Cerebellar nuclear complex (tissue), 1 donor: ENCODE data around the gene VPS35.
"Not testable (repeated sequence)": the region's sequence is repeated elsewhere in the genome, so short reads cannot be mapped to it uniquely, and the experiment has no call there.

Experiments used
- DNase-seq, 2 experiments: peaks; one replicate each; lab custom pipeline; 2025; lab: John Stamatoyannopoulos, UW

VPS35 gene

DNA sequence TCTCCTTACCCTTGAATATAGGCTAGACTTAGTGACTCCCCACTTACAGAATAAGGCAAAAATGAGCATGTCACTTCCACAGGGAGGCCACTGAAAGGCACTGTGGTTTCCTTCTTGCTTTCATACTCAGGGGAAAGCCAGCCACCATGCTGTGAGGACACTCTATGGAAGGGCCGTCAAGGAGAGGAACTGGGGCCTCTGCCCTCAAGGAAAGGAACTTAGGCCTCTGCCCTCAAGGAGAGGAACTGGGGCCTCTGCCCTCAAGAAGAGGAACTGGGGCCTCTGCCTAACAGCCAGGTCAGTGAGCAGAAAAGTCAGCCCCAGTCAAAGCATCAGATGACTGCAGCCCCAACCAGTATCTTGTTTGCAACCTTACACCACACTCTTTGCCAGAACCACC lies 30.1 kb downstream of the VPS35 start:
- no peak for DNase-seq

DNA sequence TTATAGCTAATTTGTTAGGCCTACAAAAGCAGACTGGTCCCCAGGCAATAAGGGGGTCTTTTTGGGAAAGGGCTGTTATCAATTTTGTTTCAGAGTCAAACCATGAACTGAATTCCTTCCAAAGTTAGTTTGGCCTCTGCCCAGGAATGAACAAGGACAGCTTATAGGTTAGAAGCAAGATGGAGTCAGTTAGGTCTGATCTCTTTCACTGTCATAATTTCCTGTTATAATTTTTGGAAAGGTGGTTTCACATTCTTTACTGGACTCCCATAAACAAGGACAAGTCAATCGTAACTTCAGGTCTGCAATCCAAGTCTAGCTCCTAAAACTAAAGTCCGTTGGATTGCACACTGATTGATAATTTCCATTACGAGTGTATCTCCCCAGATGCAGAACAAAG lies 37.7 kb downstream of the VPS35 start:
- no peak for DNase-seq

DNA sequence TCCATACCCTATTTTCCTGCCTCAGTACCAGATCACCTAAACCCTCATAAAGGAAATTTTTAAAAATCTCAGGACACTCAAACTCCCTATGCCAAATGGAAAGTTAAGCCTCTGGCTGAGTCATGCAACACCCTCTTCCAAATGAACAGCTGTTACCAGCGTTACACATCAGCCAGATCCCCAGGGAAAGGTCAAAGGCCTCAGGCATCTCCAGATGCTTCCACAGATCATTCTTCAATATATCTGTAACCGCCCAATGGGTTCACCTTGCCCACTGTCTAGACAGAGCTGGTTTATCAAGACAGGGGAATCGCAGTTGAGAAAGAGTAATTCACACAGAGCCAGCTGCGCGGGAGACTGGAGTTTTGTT lies 38.7 kb downstream of the VPS35 start:
- no peak for DNase-seq

DNA sequence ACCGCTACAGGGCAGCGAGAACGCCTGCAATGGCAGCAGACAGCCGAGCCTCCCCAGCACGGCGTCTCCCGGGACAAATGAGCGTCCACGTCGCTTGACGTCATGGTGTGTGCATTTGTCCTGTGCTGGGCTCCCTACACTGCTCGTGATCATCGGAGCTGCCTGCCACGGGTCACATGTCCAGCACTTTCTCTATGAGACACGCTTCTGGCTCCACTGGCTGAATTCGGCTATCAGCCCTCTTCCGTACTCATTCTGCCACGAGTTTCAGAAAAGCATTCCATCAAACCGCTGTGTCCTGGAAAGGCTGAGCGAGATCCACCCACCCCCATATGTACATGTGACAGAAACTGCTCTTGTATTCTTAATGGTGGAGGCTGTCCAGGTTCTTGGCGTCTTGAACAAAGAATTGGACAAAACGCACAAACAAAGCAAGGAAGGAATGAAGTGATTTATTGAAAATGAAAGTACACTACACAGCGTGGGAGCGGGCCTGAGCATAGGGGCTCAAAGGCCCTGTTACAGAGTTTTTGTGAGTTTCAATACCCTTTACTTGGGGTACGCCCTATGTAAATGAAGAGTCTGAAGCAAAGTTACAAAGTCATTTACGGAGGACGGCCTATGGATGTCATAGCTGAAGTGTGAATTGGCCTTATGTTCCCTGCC lies 39.3 kb downstream of the VPS35 start:
- DNase-seq = no peak

DNA sequence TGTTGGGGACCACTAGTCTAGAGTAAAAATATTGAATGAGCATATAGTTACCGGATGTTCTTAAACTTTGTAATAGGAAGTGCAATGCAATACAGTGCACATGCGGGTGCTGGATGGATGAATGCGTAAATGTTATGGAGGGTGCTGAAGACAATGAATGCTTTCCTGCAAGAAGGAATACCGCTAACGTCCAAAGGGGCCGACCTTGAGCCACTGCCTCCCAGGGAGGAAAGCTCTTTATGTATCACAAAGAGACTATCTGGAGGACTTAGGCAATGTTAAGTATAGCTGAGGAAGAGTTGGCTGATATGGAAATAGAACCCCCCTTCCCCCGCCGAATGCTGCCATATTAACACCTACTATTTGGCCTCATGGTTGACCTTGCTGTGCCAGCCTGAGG lies 40.3 kb downstream of the VPS35 start:
- DNase-seq = no peak

DNA sequence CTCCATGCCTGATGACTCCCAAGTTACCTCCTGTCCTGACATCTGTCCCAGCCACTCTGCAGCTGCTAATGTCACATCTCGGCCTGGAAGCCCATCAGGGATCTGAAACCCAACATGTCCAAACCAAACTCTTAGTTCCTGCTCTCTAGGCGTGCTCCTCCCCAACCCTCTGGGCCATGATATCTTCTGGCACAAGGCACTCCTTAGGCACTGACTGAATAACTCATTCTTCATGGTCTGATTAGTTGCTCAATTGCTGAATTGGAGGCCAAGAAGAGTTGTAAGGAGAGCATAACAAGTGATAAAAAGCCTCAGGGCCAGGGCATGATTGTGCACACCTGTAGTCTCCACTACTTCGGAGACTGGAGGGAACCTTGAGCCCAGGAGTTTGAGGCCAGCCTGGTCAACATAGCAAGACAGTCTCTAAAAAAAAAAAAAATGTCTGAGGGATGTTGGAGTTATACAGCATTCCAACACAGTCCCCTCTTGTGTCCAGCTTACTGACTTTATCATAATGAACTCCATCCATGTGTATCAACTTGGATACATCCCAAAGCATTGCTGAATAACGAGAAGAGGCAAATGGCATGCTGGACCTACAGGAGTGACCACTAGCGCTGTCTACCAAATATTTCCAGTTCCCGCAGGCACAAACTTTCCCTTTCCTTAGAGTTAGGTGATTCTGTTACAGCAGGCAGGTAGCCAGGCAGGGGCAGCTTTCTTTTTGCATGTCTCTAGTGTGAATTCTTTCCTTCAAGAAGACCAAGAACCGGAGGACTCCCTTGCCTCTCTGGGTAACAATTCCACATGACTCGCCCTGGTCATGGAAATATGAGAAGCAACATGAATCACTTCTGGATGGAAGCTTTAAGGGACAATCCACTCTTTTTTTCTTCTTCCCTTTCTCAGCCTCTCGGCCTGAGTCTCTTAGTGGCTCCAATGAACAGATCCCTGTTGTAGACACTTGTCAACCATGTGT lies 49.7 kb downstream of the VPS35 start:
- no peak for DNase-seq

DNA sequence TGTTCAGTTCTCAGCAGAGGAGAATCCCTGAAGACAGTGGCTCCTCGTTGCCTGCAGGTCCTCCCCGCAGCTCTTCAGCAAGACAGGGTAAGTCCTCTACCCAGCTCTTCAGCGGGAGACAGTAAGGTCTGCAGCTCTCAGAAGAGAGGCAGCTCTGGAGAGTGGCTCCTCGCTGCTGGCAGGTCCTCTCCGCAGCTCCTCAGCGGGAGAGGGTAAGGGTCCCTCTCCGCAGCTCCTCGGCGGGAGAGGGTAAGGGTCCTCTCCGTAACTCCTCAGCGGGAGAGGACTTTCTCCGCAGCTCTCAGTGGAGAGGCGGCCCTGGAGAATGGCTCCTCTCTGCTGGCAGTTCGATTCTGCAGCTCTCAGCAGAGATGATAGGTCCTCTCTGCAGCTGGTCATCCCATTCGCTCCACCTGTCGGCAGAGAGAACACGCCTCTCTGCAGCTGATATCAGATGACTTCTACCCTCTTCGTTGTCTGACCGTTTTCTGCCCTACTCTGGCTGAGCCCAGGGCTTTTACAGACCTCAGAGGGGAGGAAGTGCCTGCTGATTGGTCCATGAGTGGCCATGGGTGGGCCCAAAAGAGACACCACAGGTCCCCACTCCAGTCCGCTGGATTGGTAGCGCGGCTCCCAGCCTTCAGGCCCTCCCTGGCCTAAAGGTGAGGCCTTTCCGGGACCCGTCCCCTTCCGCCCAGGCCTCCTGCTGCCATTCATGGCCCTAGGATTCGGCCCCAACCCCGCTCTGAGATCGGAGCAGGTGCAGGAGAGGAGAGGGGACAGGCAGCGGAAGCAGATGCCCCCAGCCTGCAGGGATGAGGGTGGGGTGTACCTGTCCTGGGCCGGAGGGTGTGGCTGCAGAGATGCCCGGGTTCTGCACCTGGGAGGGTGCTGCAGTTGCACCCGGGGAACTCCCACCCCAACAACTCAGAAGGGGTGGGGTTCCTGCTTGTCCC lies 55.9 kb downstream of the VPS35 start:
- DNase-seq = no peak

DNA sequence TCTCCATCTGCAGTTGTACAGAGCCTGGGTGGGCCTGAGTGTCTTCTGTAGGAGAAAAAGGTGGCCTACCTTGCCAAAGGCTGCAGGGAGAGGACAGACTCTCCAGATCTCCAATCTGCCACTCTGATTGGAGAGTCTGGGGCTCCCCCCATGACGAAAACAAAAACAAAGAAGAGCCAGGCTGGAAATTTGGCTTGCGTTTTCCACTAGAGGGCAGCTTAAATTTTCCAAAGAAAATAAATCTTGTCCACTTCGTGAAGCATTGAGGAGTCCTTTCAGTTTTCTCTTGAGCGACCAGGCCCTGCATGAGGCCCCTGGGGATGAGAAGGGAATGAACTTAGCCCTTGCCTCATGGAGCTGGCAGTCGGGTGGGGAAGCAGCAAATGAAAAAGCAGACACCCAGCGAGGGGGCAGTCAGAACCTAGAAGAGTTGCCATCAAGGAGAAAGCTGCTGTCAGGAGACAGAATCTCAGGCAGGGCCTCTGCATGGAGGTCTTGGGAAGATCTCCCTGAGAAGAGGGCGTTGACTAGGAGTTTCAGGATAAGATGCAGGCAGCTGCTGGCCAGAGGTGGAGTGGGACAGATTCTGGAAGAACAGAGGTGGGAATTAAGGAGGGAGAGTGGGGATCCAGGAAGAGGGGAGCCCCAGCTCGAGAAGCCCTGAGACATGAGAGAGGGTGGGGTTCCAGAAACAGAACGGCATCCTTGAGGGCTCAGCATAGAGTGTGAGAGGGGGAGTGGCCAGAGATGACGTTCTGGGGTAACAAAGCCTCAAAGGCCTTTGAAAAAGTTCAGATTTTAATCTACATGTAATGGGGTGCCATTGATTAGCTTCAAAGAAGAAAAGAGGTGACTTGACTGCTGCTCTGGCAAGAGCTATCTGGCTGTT lies 59.4 kb downstream of the VPS35 start:
- no peak for DNase-seq

DNA sequence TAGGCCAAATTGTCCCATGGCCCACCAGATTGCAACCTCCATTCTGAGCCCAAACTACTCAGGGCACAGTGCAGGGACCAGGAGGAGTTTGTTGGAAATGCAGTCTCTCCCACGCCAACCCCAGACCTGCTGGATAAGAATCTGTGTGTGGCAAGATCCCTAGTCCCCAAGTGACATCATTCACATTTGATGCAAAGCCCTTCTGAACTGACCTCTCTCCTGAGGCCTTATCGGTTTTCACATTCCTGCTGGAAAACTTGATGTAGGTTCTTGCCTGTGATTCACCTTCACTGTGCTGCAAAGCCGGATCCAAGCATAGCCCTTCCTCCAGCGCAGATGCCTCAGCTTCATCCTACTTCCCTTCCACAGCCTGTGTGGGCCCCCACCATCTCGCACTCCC lies 61.2 kb downstream of the VPS35 start:
- no peak for DNase-seq

DNA sequence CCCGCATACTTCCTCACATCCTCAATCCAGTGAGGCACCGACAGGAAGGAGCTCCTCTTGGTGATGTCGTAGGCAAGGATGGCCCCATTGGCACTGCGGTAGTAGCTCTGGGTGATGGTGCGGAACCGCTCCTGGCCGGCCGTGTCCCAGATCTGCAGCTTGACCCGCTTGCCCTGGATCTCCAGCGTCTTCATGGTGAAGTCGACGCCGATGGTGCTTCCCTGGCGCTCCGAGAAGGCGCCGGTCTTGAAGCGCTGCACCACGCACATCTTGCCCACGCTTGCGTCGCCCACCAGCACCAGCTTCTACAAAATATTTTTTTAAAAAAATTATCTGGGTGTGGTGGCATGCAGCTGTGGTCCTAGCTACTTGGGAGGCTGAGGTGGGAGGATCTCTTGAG lies 62.3 kb downstream of the VPS35 start:
- DNase-seq = not testable (repeated sequence)

DNA sequence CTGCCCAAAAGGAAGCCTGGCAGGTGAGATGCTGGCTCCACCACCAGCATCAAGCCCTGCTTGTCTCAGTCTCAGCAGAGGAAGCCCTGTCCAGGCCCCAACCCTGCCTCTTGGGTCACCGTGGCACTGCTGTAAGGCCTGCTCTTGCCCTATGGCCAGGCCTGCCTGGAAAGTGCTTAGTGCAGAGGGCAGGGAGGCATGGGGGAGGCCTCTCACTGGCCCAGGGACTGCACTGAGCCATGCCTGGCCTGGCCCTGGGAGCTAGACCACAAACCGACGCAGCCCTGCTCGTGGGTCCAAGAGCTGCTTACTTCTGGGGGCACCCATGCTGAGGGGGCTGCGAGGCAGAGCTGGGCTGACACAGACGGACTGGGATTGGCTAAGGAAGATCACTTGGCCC lies 64.1 kb downstream of the VPS35 start:
- DNase-seq = not testable (repeated sequence)

DNA sequence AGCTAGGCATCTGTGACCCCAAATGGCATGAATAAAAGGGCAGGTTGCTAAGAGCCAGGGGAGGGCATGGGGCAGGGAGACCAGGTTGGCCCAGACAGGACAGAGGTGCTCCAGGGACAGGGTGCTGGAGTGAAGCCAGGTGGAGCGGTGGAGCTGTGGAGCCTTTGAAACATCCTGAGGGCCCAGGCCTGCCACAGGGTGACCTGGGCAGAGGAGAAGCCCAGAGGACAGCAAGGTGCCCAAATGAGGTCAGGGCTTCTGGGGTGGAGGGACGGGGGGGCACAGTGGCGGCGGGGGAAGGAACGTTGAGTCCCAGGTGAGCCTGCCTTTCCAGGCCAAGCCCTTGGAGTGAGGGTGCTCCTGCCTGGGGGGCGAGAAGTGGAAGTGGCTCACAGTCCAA lies 65.3 kb downstream of the VPS35 start:
- not testable (repeated sequence) for DNase-seq

DNA sequence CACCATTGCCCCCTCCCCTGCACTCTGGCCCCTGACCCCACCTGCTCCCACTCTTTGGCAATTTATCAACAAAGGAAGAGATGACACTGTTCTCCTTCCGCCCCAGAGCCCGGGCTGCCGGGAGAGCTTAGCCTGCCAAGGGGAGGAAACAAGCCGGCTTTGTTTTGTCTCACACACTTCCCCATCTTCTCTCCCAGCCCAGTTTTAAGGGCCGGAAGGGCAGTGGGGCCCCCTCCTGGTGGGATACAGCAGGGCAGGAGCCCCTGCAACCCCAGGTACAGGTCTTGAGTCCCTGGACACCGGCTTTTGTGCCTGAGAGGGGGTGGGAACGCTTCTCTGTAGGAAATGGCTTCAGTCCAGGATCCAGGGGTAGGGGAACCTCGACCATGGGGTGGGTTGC lies 65.7 kb downstream of the VPS35 start:
- DNase-seq = not testable (repeated sequence)

DNA sequence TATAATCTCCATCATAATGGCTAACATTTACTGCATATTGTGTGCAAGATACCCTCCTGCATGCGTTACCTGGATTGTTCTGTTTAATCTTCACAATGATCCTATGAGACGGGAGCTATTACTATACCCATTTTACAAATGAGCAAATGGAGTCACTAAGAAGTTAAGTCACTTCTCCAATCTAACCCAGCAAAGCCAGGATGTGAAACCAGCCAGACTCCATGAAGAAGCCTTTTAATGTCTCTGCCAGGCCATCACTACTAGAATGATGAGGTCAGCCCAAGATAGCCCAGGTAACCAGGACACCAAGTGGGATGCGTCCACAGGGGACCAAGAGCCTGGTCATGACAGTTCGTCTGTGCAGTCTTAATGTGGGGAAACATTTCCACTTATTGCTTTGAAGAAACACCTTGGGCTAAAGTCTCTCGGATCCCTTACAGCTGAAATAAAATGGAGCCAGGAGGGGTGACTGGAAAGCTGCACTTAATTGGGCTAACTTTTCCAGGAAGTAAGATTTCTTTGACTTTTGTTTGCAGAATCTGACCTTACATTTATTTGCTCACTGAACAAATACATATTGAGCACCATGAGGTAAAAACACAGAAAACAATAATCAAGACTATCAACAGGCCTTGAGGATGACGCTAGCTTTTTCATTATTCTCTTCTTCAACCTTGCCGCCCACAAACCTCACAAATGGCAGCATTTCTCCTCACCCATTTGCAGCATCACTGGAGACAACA lies 66.9 kb downstream of the VPS35 start:
- no peak for DNase-seq

DNA sequence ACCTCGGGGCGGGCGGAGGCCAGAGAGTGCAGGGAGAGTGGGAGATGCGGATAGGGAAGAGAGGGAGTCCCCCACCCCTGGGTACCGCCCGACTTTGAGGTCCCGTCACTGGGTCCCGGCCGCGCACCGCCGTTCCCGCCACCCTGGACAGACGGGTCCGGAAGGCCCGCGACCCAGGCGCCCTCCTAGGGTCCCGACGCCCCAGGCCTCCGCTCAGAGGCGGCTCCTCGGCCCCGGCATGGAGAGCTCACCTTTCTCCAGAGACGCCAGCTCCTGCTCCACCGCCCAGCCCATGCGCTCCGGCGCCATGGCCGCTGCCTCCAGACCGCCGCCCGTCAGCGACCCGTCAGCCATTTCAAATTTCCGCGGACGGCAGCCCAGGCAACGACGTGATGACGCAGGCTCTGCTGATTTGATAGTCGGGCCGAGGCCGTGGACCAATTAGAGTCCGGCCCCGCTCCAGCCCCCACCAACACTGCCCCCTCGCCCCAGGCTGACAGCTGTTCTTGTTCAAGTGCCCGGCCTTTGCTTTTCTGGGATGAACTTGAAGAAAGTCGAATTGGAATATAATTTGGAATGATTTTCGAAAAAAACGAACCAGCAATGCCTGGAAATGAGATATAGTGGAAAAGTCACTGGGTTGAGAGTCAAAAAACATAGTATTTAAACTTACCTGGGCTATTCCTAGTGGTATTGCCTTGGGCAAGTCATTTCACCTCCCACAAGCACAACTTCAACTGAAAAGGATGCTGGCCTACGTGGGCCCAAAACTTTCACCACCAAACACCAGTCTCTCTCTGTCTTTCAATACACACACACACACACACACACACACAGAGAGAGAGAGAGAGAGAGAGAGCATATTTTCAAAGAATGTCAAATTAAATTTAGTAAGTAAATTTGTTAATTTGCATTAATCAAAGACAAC lies 67.7 kb downstream of the VPS35 start, which contains the start of gene SHCBP1:
Gene SHCBP1 (minus strand): TSS at position 374 of the 928 bp plus-strand sequence. CDS start 20 bp downstream, at position 354.
- no peak for DNase-seq

DNA sequence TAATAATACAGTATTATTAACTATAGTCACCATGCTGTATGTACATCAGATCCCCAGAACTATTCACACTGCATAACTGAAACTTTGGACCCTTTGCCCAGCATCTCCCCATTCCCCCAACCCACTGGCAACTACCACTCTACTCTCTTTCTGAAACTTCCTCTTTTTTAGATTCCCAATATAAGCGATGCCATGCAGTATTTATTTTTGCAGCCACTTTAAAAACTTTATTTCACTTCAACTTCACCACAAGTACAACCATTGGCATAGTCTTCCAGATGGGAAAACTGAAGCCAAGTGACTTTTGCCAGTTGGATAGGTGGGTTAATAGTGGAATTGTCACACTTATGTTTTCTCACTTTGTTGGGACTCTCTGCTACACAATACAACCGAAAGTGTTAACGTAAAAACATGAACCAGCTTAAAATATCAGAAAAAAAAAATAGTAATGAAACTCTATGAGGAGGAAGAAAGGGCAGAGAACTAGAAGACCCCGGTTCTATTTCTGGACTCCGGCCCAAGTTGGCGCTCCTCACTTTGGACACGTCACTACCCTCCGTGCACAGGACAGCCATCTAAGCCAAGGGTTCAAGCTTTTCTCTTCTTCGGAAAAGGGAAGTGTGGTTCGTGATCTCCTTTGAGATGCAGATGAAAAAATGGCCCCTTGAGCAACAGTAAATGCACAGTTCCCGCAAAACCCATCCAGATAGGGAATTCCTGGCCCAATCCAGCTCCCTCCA lies 68.5 kb downstream of the VPS35 start:
- DNase-seq = no peak

DNA sequence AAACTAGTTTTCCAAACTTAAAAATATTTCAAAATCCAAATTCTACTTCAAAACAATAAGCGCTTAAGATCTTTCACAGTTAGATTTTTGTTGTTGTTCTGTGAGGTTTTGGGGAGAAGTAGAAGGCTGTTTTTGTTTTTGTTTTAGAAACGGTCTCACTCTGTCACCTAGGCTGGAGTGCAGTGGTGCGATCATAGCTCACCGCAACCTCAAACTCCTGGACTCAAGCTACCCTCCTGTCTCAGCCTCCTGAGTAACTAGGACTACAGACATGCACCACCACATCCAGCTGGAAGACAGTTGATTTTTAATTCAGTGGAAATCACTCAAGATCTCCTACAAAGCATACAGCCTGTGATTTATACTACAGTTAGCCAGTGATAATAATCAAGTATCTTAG lies 70.5 kb downstream of the VPS35 start:
- DNase-seq = no peak

DNA sequence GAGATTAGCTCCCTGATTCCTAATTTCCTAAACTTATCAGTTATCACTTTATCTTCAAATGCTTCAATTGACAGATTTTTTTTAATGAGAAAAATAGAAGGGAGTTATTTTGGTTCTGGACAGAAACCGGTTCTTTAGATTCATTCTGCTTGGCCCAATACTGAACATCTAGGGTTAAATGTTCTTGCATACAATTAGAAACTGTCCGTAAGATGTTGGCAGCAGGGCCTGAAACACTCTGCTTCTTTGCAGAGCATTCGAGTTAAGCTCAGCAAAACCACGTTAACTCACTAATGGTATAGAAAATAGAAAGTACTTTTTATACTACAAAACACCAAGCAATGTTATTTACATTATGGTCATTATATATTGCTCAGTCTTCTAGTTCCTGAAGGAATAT lies 75.0 kb downstream of the VPS35 start:
- no peak for DNase-seq
